Activated CD4-positive, alpha-beta T cell treated with anti-CD3 and anti-CD28 coated beads for 48 hours (primary cell): ENCODE data around the gene MARF1.
"Not testable (repeated sequence)": the region's sequence is repeated elsewhere in the genome, so short reads cannot be mapped to it uniquely, and the experiment has no call there.

Experiments used
- DNase-seq: peaks from one replicate; pipeline ENCODE4 v3.0.0-alpha.2; 2020

MARF1 gene

GRCh38 chr16:15570666-15571065 is 72.3 kb downstream of the MARF1 start:
- not testable (repeated sequence) for DNase-seq

- no peak for DNase-seq
These were observed 75.1 kb downstream of the MARF1 start for GRCh38 chr16:15567823-15568222.

GRCh38 chr16:15566095-15566494 is 76.9 kb downstream of the MARF1 start:
- DNase-seq, result no peak

GRCh38 chr16:15564604-15565339 is 78.2 kb downstream of the MARF1 start:
- no peak for DNase-seq

GRCh38 chr16:15559176-15559575 is 83.8 kb downstream of the MARF1 start:
- DNase-seq, result no peak

GRCh38 chr16:15557258-15557657 is 85.7 kb downstream of the MARF1 start:
- no peak for DNase-seq

- no peak for DNase-seq
These were observed 86.8 kb downstream of the MARF1 start for GRCh38 chr16:15556130-15556529.

GRCh38 chr16:15553313-15554088 is 89.5 kb downstream of the MARF1 start:
- DNase-seq, result peak; percentile 65

- DNase-seq, result peak; percentile 31
These were observed 90.4 kb downstream of the MARF1 start for GRCh38 chr16:15552507-15552906.

- DNase-seq, result no peak
These were observed 94.5 kb downstream of the MARF1 start for GRCh38 chr16:15548482-15548891.

GRCh38 chr16:15547768-15548096 is 95.2 kb downstream of the MARF1 start:
- no peak for DNase-seq

- DNase-seq, result not testable (repeated sequence)
These were observed 95.7 kb downstream of the MARF1 start for GRCh38 chr16:15547072-15547767.

GRCh38 chr16:15545544-15545943 is 97.4 kb downstream of the MARF1 start:
- no peak for DNase-seq

GRCh38 chr16:15544405-15544804 is 98.5 kb downstream of the MARF1 start:
- no peak for DNase-seq
